HUES48 (cell line): ENCODE measurements around the gene CENPB.

Experiments
- H3K27ac ChIP-seq: one replicate; pipeline ENCODE4 v1.7.0; 2013; ENCODE audit warnings: low read depth, low read length, inconsistent platforms
- H3K27me3 ChIP-seq: 2 replicates; pipeline ENCODE4 v1.6.1; 2013; ENCODE audit warnings: mild to moderate bottlenecking, low read length; ENCODE audit not compliant: control insufficient read depth, insufficient read depth
- H3K36me3 ChIP-seq: 2 replicates; pipeline ENCODE4 v1.6.1; 2013; ENCODE audit warnings: low read length; ENCODE audit not compliant: control insufficient read depth, insufficient read depth
- H3K4me1 ChIP-seq: 2 replicates; pipeline ENCODE4 v1.6.1; 2013; ENCODE audit warnings: mild to moderate bottlenecking, low read length; ENCODE audit not compliant: control insufficient read depth, insufficient read depth
- H3K4me3 ChIP-seq: 2 replicates; pipeline ENCODE4 v1.5.1; 2013; ENCODE audit warnings: mild to moderate bottlenecking, low read depth, low read length
- H3K9ac ChIP-seq: 2 replicates; pipeline ENCODE4 v1.6.1; 2013; ENCODE audit warnings: mild to moderate bottlenecking, low read depth, low read length, moderate library complexity
- H3K9me3 ChIP-seq: 2 replicates; pipeline ENCODE4 v1.6.1; 2013; ENCODE audit warnings: low read length; ENCODE audit not compliant: control insufficient read depth, insufficient read depth

The CENPB gene

GRCh38 chr20:3734111-3734843, 52.3 kb downstream of the CENPB start:
- H3K9me3 ChIP-seq = no peaks in the 10 kb centered on the region
- H3K27ac ChIP-seq = no peak overlapping the region
- no peaks in the 10 kb centered on the region for H3K36me3 ChIP-seq
- no peaks in the 10 kb centered on the region; the same call in 1 of the 2 replicates for H3K4me1 ChIP-seq
- H3K9ac ChIP-seq = no peak overlapping the region
- peaks cover 27% of the 10 kb centered on the region for H3K27me3 ChIP-seq
- H3K4me3 ChIP-seq = no peak overlapping the region
